NCI-H1930 (cell line): ENCODE data around the gene SSBP2.

Source experiments
- DNase-seq, 2 experiments: peaks; one replicate each; lab custom pipeline; 2025; lab: John Stamatoyannopoulos, UW

SSBP2 gene

GRCh38 chr5:81389025-81389424, 361.9 kb downstream of the SSBP2 start:
- DNase-seq: no peak

- no peak for DNase-seq
Observed at GRCh38 chr5:81388169-81388568, 362.7 kb downstream of the SSBP2 start.

GRCh38 chr5:81383867-81384266, 367.0 kb downstream of the SSBP2 start:
- no peak for DNase-seq

GRCh38 chr5:81371354-81371876, 379.5 kb downstream of the SSBP2 start:
- no peak for DNase-seq

GRCh38 chr5:81370912-81371311, 380.0 kb downstream of the SSBP2 start:
- DNase-seq: no peak

GRCh38 chr5:81365541-81365940, 385.4 kb downstream of the SSBP2 start:
- no peak for DNase-seq

- no peak for DNase-seq
Observed at GRCh38 chr5:81363093-81363871, 387.6 kb downstream of the SSBP2 start.
